IMR-90 (cell line): ENCODE results near the gene IFRD2. TPM values are rescaled to one million over a fixed set of nuclear protein-coding genes. Genes with fewer than 3 reads are reported as not detected.
A peak's percentile ranks its signal among the peaks of the same experiment; 100 is the strongest.

Source experiments
- ATAC-seq: fragments of 200-7000 bp; cut with Tn5 transposase; 2 replicates; pipeline ENCODE4 v1.9.1; 2020; ENCODE audit warnings: low read depth, mild to moderate bottlenecking, moderate library complexity
- BruUV-seq: library from RNA; stranded (reverse); fragments of 400-500 nt; replicated peaks from 2 replicates; lab custom pipeline; 2021; lab: Mats Ljungman, UMichigan
- CTCF ChIA-PET: fragments of 300-600 bp; formaldehyde crosslinking; extraction: SDS; loops from one replicate; lab custom pipeline; 2021; ENCODE audit warnings: antibody characterized with exemption; lab: Yijun Ruan, JAX
- POLR2A ChIA-PET: fragments of 300-600 bp; sonication (Branson Sonifier 250); formaldehyde crosslinking; loops from one replicate; lab custom pipeline; 2022; ENCODE audit warnings: antibody characterized with exemption; ENCODE audit not compliant: unreplicated experiment; lab: Charles Lee
- DNase-seq: peaks from one replicate; pipeline ENCODE4 v3.0.0; 2013
- H2AFZ ChIP-seq: replicated peaks from 2 replicates; pipeline ENCODE3; 2013; ENCODE audit warnings: low read length, mild to moderate bottlenecking; ENCODE audit not compliant: poor library complexity
- H2AK5ac ChIP-seq: 2 replicates; pipeline ENCODE4 v1.6.1; 2013; ENCODE audit warnings: low read depth, low read length, inconsistent platforms
- H2AK9ac ChIP-seq: replicated peaks from 2 replicates; pipeline ENCODE3; 2013; ENCODE audit warnings: mild to moderate bottlenecking, low read depth, low read length, moderate library complexity; ENCODE audit not compliant: poor library complexity
- H2BK120ac ChIP-seq: 2 replicates; pipeline ENCODE4 v1.6.1; 2013; ENCODE audit warnings: low read depth, low read length, inconsistent platforms
- H2BK15ac ChIP-seq: 3 replicates; pipeline ENCODE4 v1.6.1; 2013; ENCODE audit warnings: low read depth, low read length, inconsistent platforms
- H2BK20ac ChIP-seq: 2 replicates; pipeline ENCODE4 v1.6.1; 2013; ENCODE audit warnings: low read depth, mild to moderate bottlenecking, inconsistent platforms, low read length, moderate library complexity
- H2BK5ac ChIP-seq: 2 replicates; pipeline ENCODE4 v1.6.1; 2013; ENCODE audit warnings: mild to moderate bottlenecking, low read depth, low read length, inconsistent platforms; ENCODE audit not compliant: poor library complexity, severe bottlenecking
- H3K14ac ChIP-seq: replicated peaks from 2 replicates; pipeline ENCODE4 v1.6.1; 2013; ENCODE audit warnings: low read depth, low read length, inconsistent platforms
- H3K18ac ChIP-seq: 2 replicates; pipeline ENCODE4 v1.6.1; 2013; ENCODE audit warnings: low read depth, low read length, control low read depth
- H3K23ac ChIP-seq: 2 replicates; pipeline ENCODE4 v1.6.1; 2013; ENCODE audit warnings: low read depth, low read length, inconsistent platforms
- H3K27ac ChIP-seq: 2 replicates; pipeline ENCODE4 v1.5.1; 2013; ENCODE audit warnings: mild to moderate bottlenecking, control low read depth, low read length; ENCODE audit not compliant: insufficient read depth
- H3K27me3 ChIP-seq: 2 replicates; pipeline ENCODE4 v1.6.1; 2013; ENCODE audit warnings: low read length; ENCODE audit not compliant: control insufficient read depth, insufficient read depth
- H3K36me3 ChIP-seq: 2 replicates; pipeline ENCODE4 v1.6.1; 2013; ENCODE audit warnings: low read length, mixed read lengths; ENCODE audit not compliant: control insufficient read depth, insufficient read depth
- H3K4ac ChIP-seq: 2 replicates; pipeline ENCODE4 v1.6.1; 2013; ENCODE audit warnings: low read depth, low read length, inconsistent platforms
- H3K4me1 ChIP-seq: 2 replicates; pipeline ENCODE4 v1.6.1; 2013; ENCODE audit warnings: low read length, mixed read lengths; ENCODE audit not compliant: control insufficient read depth, insufficient read depth
- H3K4me2 ChIP-seq: 2 replicates; pipeline ENCODE4 v1.6.1; 2013; ENCODE audit warnings: low read depth, mild to moderate bottlenecking, control low read depth, low read length, moderate library complexity
- H3K4me3 ChIP-seq: 2 replicates; pipeline ENCODE4 v1.5.1; 2013; ENCODE audit warnings: low read depth, mild to moderate bottlenecking, control low read depth, low read length, moderate library complexity; ENCODE audit not compliant: insufficient read depth
- H3K56ac ChIP-seq: 2 replicates; pipeline ENCODE4 v1.6.1; 2013; ENCODE audit warnings: low read length, inconsistent platforms; ENCODE audit not compliant: insufficient read depth; ENCODE audit errors: extremely low read depth
- H3K79me1 ChIP-seq, 2 experiments: 2 replicates each; pipeline ENCODE4 v1.6.1; 2013; ENCODE audit warnings: low read length in 2 of 2, inconsistent platforms in 1 of 2, low read depth in 1 of 2
- H3K9ac ChIP-seq: 2 replicates; pipeline ENCODE4 v1.6.1; 2013; ENCODE audit warnings: low read depth, low read length, control low read depth
- H3K9me1 ChIP-seq: 2 replicates; pipeline ENCODE4 v1.6.1; 2013; ENCODE audit warnings: low read length, inconsistent platforms; ENCODE audit not compliant: insufficient read depth
- H3K9me3 ChIP-seq: 2 replicates; pipeline ENCODE4 v1.6.1; 2013; ENCODE audit warnings: low read length; ENCODE audit not compliant: control insufficient read depth, insufficient read depth
- H4K20me1 ChIP-seq: 2 replicates; pipeline ENCODE4 v1.6.1; 2013; ENCODE audit warnings: low read length, inconsistent platforms; ENCODE audit not compliant: insufficient read depth
- H4K5ac ChIP-seq: 2 replicates; pipeline ENCODE4 v1.6.1; 2013; ENCODE audit warnings: mild to moderate bottlenecking, low read depth, low read length, control low read depth
- H4K8ac ChIP-seq, 2 experiments: 2 replicates each; pipeline ENCODE4 v1.6.1; 2013; ENCODE audit warnings: low read depth in 2 of 2, low read length in 2 of 2, control low read depth in 1 of 2, inconsistent platforms in 1 of 2
- H4K91ac ChIP-seq: 2 replicates; pipeline ENCODE4 v1.6.1; 2013; ENCODE audit warnings: low read depth, low read length, inconsistent platforms; ENCODE audit not compliant: insufficient read depth
- BHLHE40 ChIP-seq: fragments of 150-350 bp; IDR thresholded peaks from 2 replicates; pipeline ENCODE4 v1.6.1; 2016; ENCODE audit warnings: mild to moderate bottlenecking, low read depth, low read length
- CEBPB ChIP-seq: IDR thresholded peaks from 2 replicates; pipeline ENCODE4 v1.6.1; 2012; ENCODE audit warnings: low read depth, low read length, improper control_type of control experiment
- CHD1 ChIP-seq: IDR thresholded peaks from 2 replicates; pipeline ENCODE4 v1.6.1; 2012; ENCODE audit warnings: low read depth, low read length, improper control_type of control experiment
- FOS ChIP-seq: fragments of 150-350 bp; IDR thresholded peaks from 2 replicates; pipeline ENCODE4 v1.6.1; 2016; ENCODE audit warnings: low read depth, low read length
- MAFK ChIP-seq: IDR thresholded peaks from 2 replicates; pipeline ENCODE4 v1.6.1; 2012; ENCODE audit warnings: low read depth, low read length, improper control_type of control experiment
- MAZ ChIP-seq: IDR thresholded peaks from 2 replicates; pipeline ENCODE4 v1.6.1; 2012; ENCODE audit warnings: low read depth, mild to moderate bottlenecking, low read length, improper control_type of control experiment, moderate library complexity, borderline replicate concordance
- MXI1 ChIP-seq: IDR thresholded peaks from 2 replicates; pipeline ENCODE4 v1.6.1; 2012; ENCODE audit warnings: low read depth, mild to moderate bottlenecking, low read length, moderate library complexity, borderline replicate concordance
- NFE2L2 ChIP-seq: fragments of 150-350 bp; IDR thresholded peaks from 2 replicates; pipeline ENCODE4 v1.6.1; 2016; ENCODE audit warnings: low read depth, mild to moderate bottlenecking, low read length
- POLR2A ChIP-seq: IDR thresholded peaks from 2 replicates; pipeline ENCODE4 v1.6.1; 2012; ENCODE audit warnings: mild to moderate bottlenecking, low read depth, low read length
- RAD21 ChIP-seq: IDR thresholded peaks from 2 replicates; pipeline ENCODE4 v1.6.1; 2012; ENCODE audit warnings: low read length, improper control_type of control experiment
- RCOR1 ChIP-seq: IDR thresholded peaks from 2 replicates; pipeline ENCODE4 v1.6.1; 2012; ENCODE audit warnings: mild to moderate bottlenecking, low read length, improper control_type of control experiment; ENCODE audit not compliant: insufficient replicate concordance
- RFX5 ChIP-seq: IDR thresholded peaks from 2 replicates; pipeline ENCODE4 v1.8.0; 2012; ENCODE audit warnings: low read depth, mild to moderate bottlenecking, low read length, moderate library complexity
- SMC3 ChIP-seq: fragments of 150-350 bp; IDR thresholded peaks from 2 replicates; pipeline ENCODE4 v1.6.1; 2016; ENCODE audit warnings: low read depth, mild to moderate bottlenecking, antibody characterized with exemption, low read length, moderate library complexity
- WGBS, 2 experiments: methylation state at CpG; one replicate each; pipeline versions ENCODE4 v1.1.5 to v1.1.7; 2013; ENCODE audit warnings: missing lambda C conversion rate in 2 of 2; ENCODE audit not compliant: insufficient read length in 1 of 2; ENCODE audit errors: extremely low coverage in 2 of 2; 5-methylcytosine and 5-hydroxymethylcytosine counted together
- dilution Hi-C: fragments of 300-500 bp; cut with HindIII; formaldehyde crosslinking; loops from one replicate; pipeline ENCODE4 v1.14.3; 2018; ENCODE audit warnings: low sequenced_read_pairs; ENCODE audit not compliant: unreplicated experiment
- in situ Hi-C: fragments of 300-500 bp; cut with MboI; formaldehyde crosslinking; loops from 3 replicates; pipeline ENCODE4 v1.14.3; 2019; ENCODE audit warnings: low sequenced_read_pairs, inconsistent platforms, mixed read lengths
- intact Hi-C: fragments of 100-400 bp; cut with micrococcal nuclease; formaldehyde crosslinking; loops from 2 replicates; pipeline ENCODE4 v1.10.0; 2022
- polyA plus RNA-seq, 3 experiments: library from polyadenylated mRNA; depleted of rRNA; stranded (reverse); fragments of >200 nt; gene quantifications; 2 replicates each; pipeline ENCODE4 v1.2.3, GENCODE V29; 2012; ENCODE audit warnings: low replicate concordance in 1 of 3
- total RNA-seq: library from RNA; depleted of rRNA; stranded (reverse); fragments of >200 nt; gene quantifications from 2 replicates; pipeline ENCODE4 v1.2.3, GENCODE V29; 2012
- TF ChIP-seq, protein P1 (sequence below): fragments of 150-350 bp; IDR thresholded peaks from 2 replicates; pipeline ENCODE4 v1.6.1; 2017; ENCODE audit warnings: mild to moderate bottlenecking, antibody characterized with exemption, low read length, low read depth
- TF ChIP-seq, protein P2 (sequence below): conservative IDR thresholded peaks from 2 replicates; pipeline ENCODE4 v1.5.1; 2012; ENCODE audit warnings: mild to moderate bottlenecking, low read depth, low read length, improper control_type of control experiment
- TF ChIP-seq, protein P3 (sequence below): fragments of 150-350 bp; IDR thresholded peaks from 2 replicates; pipeline ENCODE4 v1.6.1; 2016; ENCODE audit warnings: low read depth, mild to moderate bottlenecking, low read length, moderate library complexity, borderline replicate concordance

Gene IFRD2
- total and polyA plus RNA-seq, 2 of the 4 experiments (the other 2 are of a cell fraction): 52.7 to 79.1 TPM

DNA sequence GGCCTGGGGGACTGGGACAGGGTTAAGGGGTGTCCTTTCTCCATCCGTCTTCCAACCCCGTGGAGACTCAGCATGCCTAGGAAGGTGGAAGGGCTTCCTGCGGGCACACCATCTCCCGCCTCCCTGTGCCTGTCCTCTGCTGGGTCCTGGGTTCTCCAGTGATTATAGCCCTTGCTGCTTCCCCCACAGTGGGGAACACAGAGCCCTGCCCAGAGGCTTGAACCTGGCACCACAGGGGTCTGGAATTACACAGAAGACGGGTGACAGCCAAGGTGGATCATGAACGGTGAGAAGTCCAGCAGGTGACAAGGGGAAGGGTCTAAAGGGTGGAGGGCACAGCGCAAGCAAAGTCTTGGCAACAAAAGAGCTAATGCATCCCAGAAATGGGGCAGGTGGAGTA, 29.5 kb downstream of the IFRD2 start:
- Histone ChIP-seq H4K91ac (peak overlapping the region; percentile 58; the same call in 1 of the 2 replicates), H2AK5ac (peak overlapping the region; percentile 73), H3K79me1 (peaks cover 6 to 59% of the 10 kb centered on the region in 2 experiments), H2BK120ac (no peak overlapping the region), H3K27me3 (no peaks in the 10 kb centered on the region), H3K4me3 (no peak overlapping the region), H3K4me2 (no peak overlapping the region), H3K18ac (no peak overlapping the region), H3K56ac (no peak overlapping the region), H2BK15ac (0 out of 3 replicates have a peak overlapping the region, but pooled peaks have one; percentile 28), H3K27ac (peak overlapping the region; percentile 15; the same call in 1 of the 2 replicates), H3K9me3 (no peaks in the 10 kb centered on the region), H2AFZ (peak overlapping the region; percentile 14), H3K4me1 (peaks cover 51% of the 10 kb centered on the region), H2AK9ac (peak overlapping the region; percentile 79), H4K8ac (peak overlapping the region in 1 of 2 experiments; percentile 22; a peak in 2 of 4 replicates), H3K23ac (no peak overlapping the region), H3K9me1 (peaks cover 28% of the 10 kb centered on the region), H3K4ac (peak overlapping the region; percentile 33; the same call in 1 of the 2 replicates), H3K9ac (no peak overlapping the region), H4K20me1 (no peaks in the 10 kb centered on the region), H2BK20ac (no peak overlapping the region), H3K14ac (no peak overlapping the region), H3K36me3 (peaks cover 7% of the 10 kb centered on the region; the same call in 1 of the 2 replicates), H4K5ac (no peak overlapping the region), H2BK5ac (no peak overlapping the region)
- POLR2A ChIA-PET: interaction anchor here (0.6 kb wide), 1 partner anchor 84 kb away, joined by 10 read pairs; no protein-coding TSS in a partner anchor
- in situ Hi-C loops (no loop called here), intact Hi-C loops (loop anchor here (5.0 kb wide), 1 partner anchor 60 kb away; the partner anchor contains the start of gene HYAL2), dilution Hi-C loops (no loop called here)
- TF ChIP-seq RCOR1 (no peak), CEBPB (no peak), SMC3 (no peak), NFE2L2 (no peak), MAZ (no peak), MAFK (no peak), POLR2A (no peak), MXI1 (no peak), CHD1 (no peak), BHLHE40 (no peak), RFX5 (no peak), FOS (no peak), RAD21 (no peak)
- TF ChIP-seq, protein P1, sequence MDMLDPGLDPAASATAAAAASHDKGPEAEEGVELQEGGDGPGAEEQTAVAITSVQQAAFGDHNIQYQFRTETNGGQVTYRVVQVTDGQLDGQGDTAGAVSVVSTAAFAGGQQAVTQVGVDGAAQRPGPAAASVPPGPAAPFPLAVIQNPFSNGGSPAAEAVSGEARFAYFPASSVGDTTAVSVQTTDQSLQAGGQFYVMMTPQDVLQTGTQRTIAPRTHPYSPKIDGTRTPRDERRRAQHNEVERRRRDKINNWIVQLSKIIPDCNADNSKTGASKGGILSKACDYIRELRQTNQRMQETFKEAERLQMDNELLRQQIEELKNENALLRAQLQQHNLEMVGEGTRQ: no peak
- TF ChIP-seq, protein P2, sequence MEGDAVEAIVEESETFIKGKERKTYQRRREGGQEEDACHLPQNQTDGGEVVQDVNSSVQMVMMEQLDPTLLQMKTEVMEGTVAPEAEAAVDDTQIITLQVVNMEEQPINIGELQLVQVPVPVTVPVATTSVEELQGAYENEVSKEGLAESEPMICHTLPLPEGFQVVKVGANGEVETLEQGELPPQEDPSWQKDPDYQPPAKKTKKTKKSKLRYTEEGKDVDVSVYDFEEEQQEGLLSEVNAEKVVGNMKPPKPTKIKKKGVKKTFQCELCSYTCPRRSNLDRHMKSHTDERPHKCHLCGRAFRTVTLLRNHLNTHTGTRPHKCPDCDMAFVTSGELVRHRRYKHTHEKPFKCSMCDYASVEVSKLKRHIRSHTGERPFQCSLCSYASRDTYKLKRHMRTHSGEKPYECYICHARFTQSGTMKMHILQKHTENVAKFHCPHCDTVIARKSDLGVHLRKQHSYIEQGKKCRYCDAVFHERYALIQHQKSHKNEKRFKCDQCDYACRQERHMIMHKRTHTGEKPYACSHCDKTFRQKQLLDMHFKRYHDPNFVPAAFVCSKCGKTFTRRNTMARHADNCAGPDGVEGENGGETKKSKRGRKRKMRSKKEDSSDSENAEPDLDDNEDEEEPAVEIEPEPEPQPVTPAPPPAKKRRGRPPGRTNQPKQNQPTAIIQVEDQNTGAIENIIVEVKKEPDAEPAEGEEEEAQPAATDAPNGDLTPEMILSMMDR: no peak
- TF ChIP-seq, protein P3, sequence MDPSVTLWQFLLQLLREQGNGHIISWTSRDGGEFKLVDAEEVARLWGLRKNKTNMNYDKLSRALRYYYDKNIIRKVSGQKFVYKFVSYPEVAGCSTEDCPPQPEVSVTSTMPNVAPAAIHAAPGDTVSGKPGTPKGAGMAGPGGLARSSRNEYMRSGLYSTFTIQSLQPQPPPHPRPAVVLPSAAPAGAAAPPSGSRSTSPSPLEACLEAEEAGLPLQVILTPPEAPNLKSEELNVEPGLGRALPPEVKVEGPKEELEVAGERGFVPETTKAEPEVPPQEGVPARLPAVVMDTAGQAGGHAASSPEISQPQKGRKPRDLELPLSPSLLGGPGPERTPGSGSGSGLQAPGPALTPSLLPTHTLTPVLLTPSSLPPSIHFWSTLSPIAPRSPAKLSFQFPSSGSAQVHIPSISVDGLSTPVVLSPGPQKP: no peak
- no peak for DNase-seq
- 80% methylated on average over 3 of the region's 7 CpGs; no CpG with 5 or more reads in 1 of the 2 experiments for WGBS, 2 experiments
- no peak for ATAC-seq
- CTCF ChIA-PET: interaction anchor here (1.0 to 1.7 kb wide), 2 partner anchors 16 to 37 kb away, joined by 5 to 7 read pairs; no protein-coding TSS in a partner anchor
- BruUV-seq: no TSS peak
